SU-DHL-6 (cell line): ENCODE results near the gene LZTS2.

ENCODE experiments used
- H2AFZ ChIP-seq: fragments of 200-600 bp; sonication (generic); 2 replicates; pipeline ENCODE4 v1.6.1; 2014; ENCODE audit warnings: low read depth, mild to moderate bottlenecking, moderate library complexity, mixed read lengths, antibody characterized with exemption, low read length; ENCODE audit not compliant: severe bottlenecking
- H3F3A ChIP-seq: fragments of 200-600 bp; shearing (Covaris generic); 2 replicates; pipeline ENCODE4 v1.6.0; 2016; ENCODE audit warnings: antibody characterized with exemption, mild to moderate bottlenecking; ENCODE audit not compliant: insufficient read depth
- H3K27ac ChIP-seq: fragments of 200-600 bp; sonication (generic); 2 replicates; pipeline ENCODE4 v1.5.1; 2016; ENCODE audit warnings: low read depth, mild to moderate bottlenecking, low read length, moderate library complexity, mixed read lengths
- H3K27me3 ChIP-seq: fragments of 200-600 bp; sonication (generic), shearing (Covaris generic); 2 replicates; pipeline ENCODE4 v1.6.0; 2014; ENCODE audit warnings: mild to moderate bottlenecking, low read length
- H3K36me3 ChIP-seq: fragments of 200-600 bp; sonication (generic); 2 replicates; pipeline ENCODE4 v1.6.1; 2014; ENCODE audit warnings: mild to moderate bottlenecking, low read length, mixed read lengths
- H3K4me2 ChIP-seq: fragments of 300-600, 200-600 bp; shearing (Covaris generic), sonication (generic); 2 replicates; pipeline ENCODE4 v1.6.0; 2014; ENCODE audit warnings: low read length, low read depth, mild to moderate bottlenecking; ENCODE audit not compliant: poor library complexity, severe bottlenecking
- H3K4me3 ChIP-seq: fragments of 200-600 bp; sonication (generic); 2 replicates; pipeline ENCODE4 v1.5.1; 2014; ENCODE audit warnings: antibody characterized with exemption, low read length, mild to moderate bottlenecking, mixed read lengths; ENCODE audit not compliant: insufficient read depth, poor library complexity, severe bottlenecking
- H3K79me2 ChIP-seq: fragments of 200-600 bp; sonication (generic); 2 replicates; pipeline ENCODE4 v1.6.1; 2014; ENCODE audit warnings: mild to moderate bottlenecking, low read length, moderate library complexity; ENCODE audit not compliant: insufficient read depth
- H3K9ac ChIP-seq: fragments of 200-600 bp; sonication (generic); 2 replicates; pipeline ENCODE4 v1.7.0; 2014; ENCODE audit warnings: mild to moderate bottlenecking, low read length
- H3K9me2 ChIP-seq: fragments of 200-600 bp; sonication (generic); replicated peaks from 2 replicates; pipeline ENCODE4 v1.6.1; 2014; ENCODE audit warnings: low read length; ENCODE audit not compliant: insufficient read depth
- H3K9me3 ChIP-seq: fragments of 200-600 bp; sonication (generic); 2 replicates; pipeline ENCODE4 v1.6.1; 2014; ENCODE audit warnings: low read length, mixed read lengths; ENCODE audit not compliant: insufficient read depth
- H4K20me1 ChIP-seq: fragments of 200-600 bp; sonication (generic); 2 replicates; pipeline ENCODE4 v1.6.1; 2014; ENCODE audit warnings: low read depth, mild to moderate bottlenecking, antibody characterized with exemption, low read length, moderate library complexity, mixed read lengths
- CTCF ChIP-seq: fragments of 200-600 bp; sonication (generic); IDR thresholded peaks from one replicate; pipeline ENCODE4 v1.5.1; 2017; ENCODE audit warnings: antibody characterized with exemption, mild to moderate bottlenecking, low read length, moderate library complexity; ENCODE audit not compliant: insufficient read depth, poor library complexity, severe bottlenecking
- EZH2phosphoT487 ChIP-seq: fragments of 200-600 bp; sonication (generic), shearing (Covaris generic); conservative IDR thresholded peaks from 2 replicates; pipeline ENCODE4 v1.6.1; 2018; ENCODE audit warnings: mild to moderate bottlenecking, antibody characterized with exemption, low read length, moderate library complexity, mixed read lengths

Gene LZTS2

GRCh38 chr10:101050208-101051069 is 50.8 kb downstream of the LZTS2 start:
- Histone ChIP-seq H3K79me2 (0 out of 2 replicates have a peak, but pooled peaks cover 6% of the 10 kb centered on the region), H3K9me2 (no peaks in the 10 kb centered on the region), H3K9me3 (no peaks in the 10 kb centered on the region), H3K9ac (peak overlapping the region; percentile 20; the same call in 1 of the 2 replicates), H3K4me3 (no peak overlapping the region), H3K36me3 (no peaks in the 10 kb centered on the region), H4K20me1 (0 out of 2 replicates have a peak, but pooled peaks cover under 1% of the 10 kb centered on the region), H3K27me3 (no peaks in the 10 kb centered on the region), H3F3A (no peaks in the 10 kb centered on the region), H3K4me2 (peak overlapping the region; percentile 39), H2AFZ (no peak overlapping the region), H3K27ac (no peak overlapping the region)
- TF ChIP-seq EZH2phosphoT487 (no peak), CTCF (peak; percentile 88)

GRCh38 chr10:101052285-101052684 is 52.7 kb downstream of the LZTS2 start:
- H3K27ac ChIP-seq, result no peak overlapping the region
- H3K4me2 ChIP-seq, result no peak overlapping the region

GRCh38 chr10:101053516-101053915 is 53.9 kb downstream of the LZTS2 start:
- Histone ChIP-seq H2AFZ (no peak overlapping the region), H3F3A (no peaks in the 10 kb centered on the region), H3K9me3 (no peaks in the 10 kb centered on the region), H3K79me2 (peaks cover 35% of the 10 kb centered on the region), H3K27ac (no peak overlapping the region), H4K20me1 (peaks cover 10% of the 10 kb centered on the region; the same call in 1 of the 2 replicates), H3K4me2 (no peak overlapping the region), H3K36me3 (peaks cover 7% of the 10 kb centered on the region; the same call in 1 of the 2 replicates), H3K9me2 (no peaks in the 10 kb centered on the region), H3K9ac (no peak overlapping the region), H3K4me3 (no peak overlapping the region), H3K27me3 (no peaks in the 10 kb centered on the region)
- TF ChIP-seq CTCF (no peak), EZH2phosphoT487 (no peak)

More at GRCh38 chr10:101052285-101052684, 52.7 kb downstream of the LZTS2 start:
- no peaks in the 10 kb centered on the region for H3F3A ChIP-seq
- no peak for TF ChIP-seq EZH2phosphoT487
- TF ChIP-seq CTCF, result no peak
- H3K79me2 ChIP-seq, result peaks cover 22% of the 10 kb centered on the region
- 0 out of 2 replicates have a peak, but pooled peaks cover 9% of the 10 kb centered on the region for H4K20me1 ChIP-seq
- H3K4me3 ChIP-seq, result no peak overlapping the region
- no peaks in the 10 kb centered on the region for H3K9me2 ChIP-seq
- no peaks in the 10 kb centered on the region for H3K27me3 ChIP-seq
- H3K9me3 ChIP-seq, result no peaks in the 10 kb centered on the region
- H2AFZ ChIP-seq, result no peak overlapping the region
- no peak overlapping the region for H3K9ac ChIP-seq
- H3K36me3 ChIP-seq, result peaks cover 5% of the 10 kb centered on the region; the same call in 1 of the 2 replicates
